Inflammatory macrophage treated with lipopolysaccharide for 4 hours (primary cell): Measurements from ENCODE around the gene NPAS2.

ENCODE experiments used
- DNase-seq: peaks from one replicate; pipeline ENCODE4 v3.0.0-alpha.2; 2020

Gene NPAS2

GRCh38 chr2:100888601-100889000 is 68.7 kb downstream of the NPAS2 start:
- peak; percentile 35 for DNase-seq

GRCh38 chr2:100889286-100889685 is 69.3 kb downstream of the NPAS2 start:
- no peak for DNase-seq

DNA sequence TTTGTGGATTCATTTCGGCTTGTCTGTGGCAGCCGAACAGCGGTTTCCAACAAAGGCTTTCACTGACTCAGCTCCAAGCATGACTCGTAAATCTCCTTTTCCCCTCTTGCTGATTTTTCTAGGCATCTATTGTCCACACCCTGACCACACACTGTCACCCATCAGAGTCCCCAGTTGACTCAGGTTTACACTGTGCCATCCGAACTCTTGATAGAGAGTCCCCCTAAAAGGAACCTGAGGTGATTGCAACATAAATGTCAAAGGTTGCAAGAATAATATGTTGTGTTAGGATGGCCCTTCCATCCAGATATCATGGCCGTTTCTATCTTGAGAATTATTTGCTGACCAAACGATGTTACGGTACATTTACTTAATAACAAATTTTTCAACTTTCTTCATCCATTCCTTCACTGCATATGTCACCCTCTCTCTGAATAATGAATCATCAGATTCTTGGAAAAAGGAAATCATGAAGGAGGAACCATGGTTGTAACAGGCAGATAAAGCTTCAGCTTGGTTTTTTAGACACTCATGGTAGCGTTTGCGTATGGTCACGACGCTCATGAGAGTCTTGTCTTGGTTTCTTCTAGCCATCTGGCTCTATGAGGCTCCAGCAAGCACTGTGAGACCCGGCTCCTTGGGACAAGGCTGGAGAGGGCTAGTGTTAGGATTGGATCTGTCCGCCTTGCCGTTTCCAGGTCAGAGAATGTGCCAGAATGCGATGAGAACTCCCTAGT is 72.1 kb downstream of the NPAS2 start:
- DNase-seq = peak; percentile 83

DNA sequence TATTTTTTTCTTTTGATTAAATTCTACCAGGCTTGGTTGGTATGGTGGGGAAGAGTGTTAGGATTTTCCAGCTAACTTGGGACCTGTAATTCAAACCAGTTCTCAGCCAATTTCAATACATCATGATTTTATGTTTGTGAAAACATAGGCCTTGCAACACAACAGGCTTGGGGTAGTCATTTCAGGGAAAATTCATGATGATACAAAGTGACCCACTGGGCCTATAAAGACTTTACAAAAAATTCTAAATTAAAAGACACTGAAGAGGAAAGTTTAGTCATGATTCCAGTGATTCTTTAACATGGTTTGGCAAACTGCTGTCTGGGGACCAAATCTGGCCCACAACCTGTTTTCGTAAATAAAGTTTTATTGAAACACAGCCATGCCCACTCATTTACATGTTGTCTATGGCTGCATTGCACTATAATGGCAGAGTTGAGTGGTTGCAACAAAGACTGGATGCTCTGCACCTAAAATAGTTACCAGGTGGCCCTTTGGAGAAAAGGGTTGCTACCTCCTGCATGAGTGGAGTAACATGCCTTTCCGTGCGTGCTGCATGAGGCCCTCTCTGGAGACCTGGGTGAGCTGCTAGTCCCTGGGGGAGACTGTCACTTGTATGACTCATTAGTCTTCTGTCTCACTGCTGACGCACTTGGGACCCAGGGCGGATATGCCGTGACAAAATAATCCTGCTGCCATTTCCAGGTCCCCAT is 73.6 kb downstream of the NPAS2 start:
- DNase-seq = peak; percentile 10

DNA sequence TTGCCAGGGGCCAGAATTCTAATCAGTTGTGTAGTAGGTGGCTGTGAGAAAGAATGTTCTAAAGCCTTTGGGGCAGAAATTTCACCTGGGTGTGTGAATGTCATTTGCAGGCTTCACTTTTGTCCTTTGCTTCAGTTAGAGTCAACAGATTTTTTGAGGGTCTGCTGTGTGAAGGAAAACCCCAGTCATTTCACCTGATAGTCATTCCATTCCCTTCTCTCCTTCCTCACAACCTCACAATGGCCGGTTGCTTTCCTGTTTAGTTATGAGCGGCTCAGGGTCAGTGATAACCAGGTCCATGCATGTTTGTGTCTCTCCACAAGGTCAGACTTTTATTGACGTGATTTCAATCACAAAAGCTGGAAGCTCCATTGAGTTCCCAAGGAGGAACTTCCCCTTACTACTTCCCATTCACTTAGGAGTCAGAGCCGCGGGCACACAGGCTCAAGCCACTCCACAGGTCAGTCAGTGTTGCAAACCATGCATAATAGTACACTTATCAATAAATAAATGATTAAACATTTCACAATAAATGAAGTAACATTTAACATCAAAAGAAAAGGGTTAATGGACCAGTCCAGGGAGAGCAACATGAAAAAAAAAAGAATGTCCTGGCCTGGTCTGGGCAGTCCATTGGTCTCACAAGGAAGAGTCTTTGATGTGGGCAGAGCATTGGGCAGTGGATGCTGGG is 74.3 kb downstream of the NPAS2 start:
- peak; percentile 56 for DNase-seq

DNA sequence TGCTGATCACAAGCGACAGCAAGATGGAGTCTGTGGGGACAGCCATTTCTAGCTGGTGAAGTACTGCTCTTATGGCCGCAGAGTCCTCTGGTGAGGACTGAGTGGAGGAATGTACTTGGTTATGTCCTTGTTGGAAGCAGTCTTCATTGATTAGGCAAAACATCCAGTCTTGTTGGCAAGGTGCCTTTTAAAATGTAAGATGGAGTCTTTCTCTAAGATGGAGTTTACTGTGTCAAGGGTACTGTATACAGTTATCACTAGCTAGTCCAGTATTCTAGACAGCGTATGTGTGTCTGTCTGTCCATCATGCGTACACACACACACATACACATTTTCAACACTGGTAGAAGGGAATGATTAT is 74.8 kb downstream of the NPAS2 start:
- no peak for DNase-seq

- DNase-seq = no peak
Observed at GRCh38 chr2:100895402-100895801, 75.5 kb downstream of the NPAS2 start.

GRCh38 chr2:100895934-100896685 is 76.2 kb downstream of the NPAS2 start:
- DNase-seq = no peak

- DNase-seq = no peak
Observed at GRCh38 chr2:100898035-100898665, 78.2 kb downstream of the NPAS2 start.

DNA sequence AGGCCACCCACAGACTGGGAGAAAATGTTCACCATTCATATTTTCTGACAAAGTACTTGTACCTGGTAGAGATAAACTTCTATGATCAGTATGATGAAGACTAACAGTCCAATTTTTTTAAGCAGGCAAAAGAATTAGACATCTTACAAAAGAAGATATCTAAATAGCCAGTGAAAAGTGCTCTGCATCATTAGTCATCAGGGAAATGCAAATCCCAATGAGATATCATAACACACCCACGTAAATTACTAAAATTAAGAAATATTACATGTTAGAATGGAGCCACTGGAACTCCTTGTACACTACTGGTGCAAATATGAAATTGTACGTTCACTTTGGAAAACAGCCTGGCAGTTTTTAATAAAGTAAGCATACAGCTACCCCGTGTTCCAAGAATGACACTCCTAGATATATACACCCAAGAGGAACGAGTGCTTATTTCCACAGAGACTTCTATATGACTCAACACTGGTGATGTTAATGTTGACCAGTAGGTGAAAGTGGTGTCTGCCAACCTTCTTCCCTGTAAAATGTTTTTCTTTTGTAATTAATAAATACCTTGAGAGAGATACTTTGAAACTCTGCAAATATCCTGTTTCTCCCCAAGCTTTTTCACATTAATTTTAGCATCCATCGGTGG is 80.3 kb downstream of the NPAS2 start:
- peak; percentile 39 for DNase-seq

DNA sequence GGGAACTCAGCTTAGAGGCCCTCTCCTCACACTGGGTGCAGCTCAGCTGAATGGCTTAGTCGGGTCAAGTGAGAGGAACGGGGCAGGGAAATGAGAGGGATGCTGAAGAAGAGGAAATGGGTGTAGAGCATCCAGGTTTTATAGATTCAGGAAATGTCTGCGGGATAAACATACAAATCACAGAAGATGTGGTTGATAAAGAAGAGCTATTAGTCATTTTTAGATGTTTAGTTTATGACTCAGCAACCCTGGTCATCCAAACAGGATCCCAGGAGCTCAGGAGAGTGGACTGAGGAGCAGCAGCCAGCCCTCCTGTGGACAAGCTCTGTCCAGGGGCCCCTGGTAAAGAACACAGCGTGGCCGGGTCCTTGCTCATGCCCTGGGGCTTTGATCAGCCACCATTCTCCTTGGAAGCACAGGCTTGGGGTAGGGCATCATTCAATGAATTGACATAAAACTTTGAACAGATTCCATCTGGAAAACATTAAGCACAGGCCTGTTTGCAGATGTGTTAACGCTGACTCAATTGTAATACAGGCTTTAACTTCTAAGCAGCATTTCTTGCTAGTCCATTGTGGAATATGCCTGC is 83.0 kb downstream of the NPAS2 start:
- no peak for DNase-seq

- DNase-seq = no peak
Observed at GRCh38 chr2:100903534-100904258, 83.8 kb downstream of the NPAS2 start.

GRCh38 chr2:100905132-100905805 is 85.3 kb downstream of the NPAS2 start:
- no peak for DNase-seq

DNA sequence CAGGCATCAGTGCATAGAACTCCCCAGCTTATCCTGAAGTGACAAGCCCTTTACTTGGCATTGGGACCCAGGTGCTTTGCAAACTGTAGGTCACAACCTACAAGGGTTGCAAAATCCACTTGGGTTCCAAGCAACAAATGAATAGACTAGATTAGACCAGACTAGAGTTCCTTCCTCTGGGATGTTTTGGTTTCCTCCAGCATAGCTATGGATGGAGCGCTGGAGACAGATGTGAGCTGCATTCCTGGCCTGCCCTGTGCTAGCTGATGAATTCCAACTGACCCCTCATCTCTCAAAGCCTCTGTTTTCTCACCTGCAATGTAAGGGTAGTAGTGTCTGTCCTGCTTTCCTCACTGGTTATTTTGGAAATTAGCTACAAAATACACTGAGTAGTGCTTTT is 86.2 kb downstream of the NPAS2 start:
- DNase-seq = no peak

- no peak for DNase-seq
Observed at GRCh38 chr2:100906679-100907078, 86.7 kb downstream of the NPAS2 start.

DNA sequence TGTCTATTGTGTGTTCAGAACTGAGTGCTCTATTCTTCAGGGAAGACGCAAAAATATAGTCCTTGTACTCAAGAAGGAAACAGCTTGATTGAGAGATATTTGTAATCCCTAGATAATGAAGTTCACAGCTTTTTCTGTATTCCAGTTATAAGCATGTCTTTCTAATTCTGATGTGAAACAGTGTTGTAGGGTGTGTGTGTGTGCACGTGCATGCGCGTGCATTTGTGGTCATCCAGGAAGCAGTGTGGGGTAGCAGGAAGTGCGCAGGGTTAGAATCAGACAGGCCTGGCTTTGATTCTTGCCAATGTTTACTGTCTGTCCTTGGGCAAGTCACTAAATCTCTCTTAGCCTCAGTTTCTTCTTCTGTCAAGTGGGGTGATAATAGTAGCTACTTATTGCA is 87.9 kb downstream of the NPAS2 start:
- DNase-seq = no peak

DNA sequence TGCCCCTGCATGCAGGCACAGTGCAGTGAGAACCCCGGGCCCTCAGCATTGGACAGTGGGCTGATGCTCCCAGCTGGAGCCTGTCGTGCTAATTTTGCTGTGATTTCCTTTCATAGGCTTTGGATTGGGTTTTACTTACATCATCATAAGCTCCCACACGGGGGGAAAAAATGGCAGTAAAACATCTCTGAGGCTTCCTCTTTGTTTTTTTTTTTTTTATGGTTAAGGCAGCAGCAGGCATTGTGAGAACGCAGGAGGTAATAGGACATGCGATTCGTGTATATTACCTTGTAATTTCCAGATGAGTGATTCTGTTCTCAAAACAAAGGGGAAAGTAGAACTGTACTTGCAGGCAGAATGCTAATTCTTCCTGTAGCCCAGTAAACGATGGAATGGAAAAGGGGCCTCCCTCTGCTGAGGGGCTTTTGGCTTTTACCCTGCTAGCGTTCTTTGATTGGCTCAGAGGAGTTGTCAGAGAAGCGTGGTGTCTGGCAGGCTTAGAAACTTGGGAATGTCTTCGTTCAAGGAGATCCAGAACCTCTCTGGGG is 89.7 kb downstream of the NPAS2 start:
- DNase-seq = no peak

DNA sequence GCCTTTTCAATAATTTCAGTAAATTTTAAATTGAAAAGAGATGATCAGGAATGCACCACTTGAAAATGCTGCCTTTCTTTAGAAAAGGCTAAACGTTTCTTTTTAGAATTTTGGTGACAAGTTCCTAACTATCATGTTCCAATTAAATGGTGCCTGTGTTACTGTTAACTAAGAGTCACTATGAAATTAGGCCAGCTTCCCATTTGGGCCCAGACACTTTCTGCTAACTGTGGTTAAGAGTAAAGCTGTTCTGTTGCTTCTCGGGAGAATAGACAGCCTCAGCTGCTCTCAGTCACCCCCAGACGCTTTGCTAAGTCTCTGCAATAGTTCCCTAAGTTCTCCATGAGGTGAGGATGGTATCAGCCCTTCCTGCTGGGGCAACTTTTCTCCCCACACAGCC is 90.2 kb downstream of the NPAS2 start:
- DNase-seq = no peak

GRCh38 chr2:100919316-100919715 is 99.4 kb downstream of the NPAS2 start:
- DNase-seq = no peak

GRCh38 chr2:100921685-100922161 is 101.8 kb downstream of the NPAS2 start:
- DNase-seq = no peak
